GM19023 (cell line): ENCODE data around the gene ANKRD13A.
"Not testable (repeated sequence)": the region's sequence is repeated elsewhere in the genome, so short reads cannot be mapped to it uniquely, and the experiment has no call there.

Experiments used
- ATAC-seq: cut with Tn5 transposase; IDR thresholded peaks from one replicate; pipeline ENCODE4 v1.9.1; 2021; ENCODE audit warnings: mild to moderate bottlenecking, moderate library complexity; ENCODE audit not compliant: unreplicated experiment

Gene ANKRD13A

GRCh38 chr12:110074089-110074488 is 74.9 kb downstream of the ANKRD13A start:
- no peak for ATAC-seq

GRCh38 chr12:110075880-110076279 is 76.7 kb downstream of the ANKRD13A start:
- no peak for ATAC-seq

GRCh38 chr12:110077800-110078199 is 78.6 kb downstream of the ANKRD13A start:
- no peak for ATAC-seq

GRCh38 chr12:110079477-110080400 is 80.5 kb downstream of the ANKRD13A start:
- peak; percentile 75 for ATAC-seq

GRCh38 chr12:110080410-110080809 is 81.2 kb downstream of the ANKRD13A start:
- ATAC-seq: no peak

GRCh38 chr12:110084314-110085015 is 85.2 kb downstream of the ANKRD13A start:
- no peak for ATAC-seq

- ATAC-seq: not testable (repeated sequence)
These were observed 89.0 kb downstream of the ANKRD13A start for GRCh38 chr12:110088216-110088615.

GRCh38 chr12:110088936-110089335 is 89.7 kb downstream of the ANKRD13A start:
- no peak for ATAC-seq
